ENCODE measurements around the gene ZDHHC12. TPM values are rescaled to one million over a fixed set of nuclear protein-coding genes. Genes with fewer than 3 reads are reported as not detected.
"Not testable (repeated sequence)": the region's sequence is repeated elsewhere in the genome, so short reads cannot be mapped to it uniquely, and the experiment has no call there.

ZDHHC12 gene
- total RNA-seq, 1 donor from 2014 or later = 18.4 TPM

DNA sequence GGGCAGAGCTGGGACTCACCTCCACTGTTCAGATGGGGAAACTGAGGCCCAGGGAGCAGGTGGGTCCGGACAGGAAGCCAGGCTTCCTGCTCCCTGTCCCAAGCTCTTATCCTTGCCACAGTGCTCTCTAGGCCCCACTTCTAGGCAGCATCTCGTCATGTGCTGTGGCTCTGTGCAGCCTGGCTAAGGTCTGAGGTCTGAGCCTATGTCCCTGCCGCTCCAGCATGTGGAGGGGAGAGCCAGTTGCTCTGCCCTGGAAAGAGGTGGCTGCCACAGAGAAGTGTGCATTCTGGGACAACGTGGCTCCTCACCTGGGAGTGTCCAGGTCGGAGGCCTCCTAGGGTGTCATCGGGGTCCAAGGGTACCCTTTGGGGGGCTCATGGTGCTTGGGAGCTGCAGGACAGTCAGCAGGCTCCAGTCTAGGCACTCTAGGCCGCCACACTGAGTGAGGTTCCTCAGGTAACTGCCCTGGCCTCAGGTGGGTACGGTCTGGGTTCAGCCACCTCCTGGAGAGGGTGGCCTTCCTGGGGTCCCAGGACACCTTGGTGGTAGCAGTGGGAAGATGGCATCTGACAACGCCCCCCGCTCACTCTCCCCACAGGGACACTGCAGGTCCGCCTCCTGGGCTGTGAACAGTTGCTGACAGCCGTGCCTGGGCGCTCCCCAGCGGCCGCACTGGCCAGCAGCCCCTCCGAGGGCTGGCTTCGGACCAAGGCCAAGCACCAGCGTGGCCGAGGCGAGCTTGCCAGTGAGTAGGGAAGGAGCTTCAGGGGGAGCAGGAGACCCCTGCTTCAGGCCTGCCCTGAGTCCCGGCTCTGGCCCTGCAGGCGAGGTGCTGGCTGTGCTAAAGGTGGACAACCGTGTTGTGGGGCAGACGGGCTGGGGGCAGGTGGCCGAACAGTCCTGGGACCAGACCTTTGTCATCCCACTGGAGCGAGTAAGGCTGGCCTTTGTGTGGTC is 11.2 kb downstream of the ZDHHC12 start:
- no peak for DNase-seq (ENCODE audit: low spot score)

DNA sequence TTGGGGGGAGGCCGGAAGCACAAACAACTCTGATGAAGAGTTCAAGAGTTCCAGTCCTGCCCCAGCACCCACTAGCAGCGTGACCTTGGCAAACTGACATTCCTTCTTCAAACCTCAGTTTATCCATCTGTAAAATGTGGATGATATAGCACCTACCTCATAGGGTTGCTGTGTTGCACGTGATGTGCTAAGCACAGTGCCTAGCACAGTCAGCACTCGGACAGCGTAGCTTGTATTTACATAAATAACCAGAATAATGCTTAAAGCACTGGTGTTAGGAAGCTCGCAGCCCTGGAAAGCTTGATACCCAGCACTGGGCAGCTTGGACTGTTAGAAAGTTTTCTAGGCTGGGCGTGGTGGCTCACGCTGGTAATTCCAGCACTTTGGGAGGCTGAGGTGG is 16.5 kb downstream of the ZDHHC12 start:
- DNase-seq (ENCODE audit: low spot score) = no peak

DNA sequence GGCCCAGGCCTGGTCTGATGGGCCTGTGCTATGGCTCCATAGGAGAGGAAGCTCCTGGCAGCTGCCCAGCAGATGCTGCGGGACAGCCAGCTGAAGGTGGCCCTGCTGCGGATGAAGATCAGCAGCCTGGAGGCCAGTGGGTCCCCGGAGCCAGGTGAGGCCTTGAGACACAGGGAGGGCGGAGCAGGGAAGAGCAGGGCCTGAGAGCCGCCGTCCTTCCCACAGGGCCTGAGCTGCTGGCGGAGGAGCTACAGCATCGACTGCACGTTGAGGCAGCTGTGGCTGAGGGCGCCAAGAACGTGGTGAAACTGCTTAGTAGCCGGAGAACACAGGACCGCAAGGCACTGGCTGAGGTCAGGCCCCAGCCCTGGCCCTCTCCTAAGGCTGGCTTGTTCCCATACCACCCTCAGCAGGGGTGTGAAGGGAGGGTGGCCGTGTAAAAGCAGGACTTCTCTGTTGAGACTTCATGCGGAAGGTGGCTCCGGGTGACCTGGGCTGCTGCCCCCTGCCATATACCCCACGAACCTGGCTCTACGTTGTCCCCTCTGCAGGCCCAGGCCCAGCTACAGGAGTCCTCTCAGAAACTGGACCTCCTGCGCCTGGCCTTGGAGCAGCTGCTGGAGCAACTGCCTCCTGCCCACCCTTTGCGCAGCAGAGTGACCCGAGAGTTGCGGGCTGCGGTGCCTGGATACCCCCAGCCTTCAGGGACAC is 17.1 kb downstream of the ZDHHC12 start:
- no peak for DNase-seq (ENCODE audit: low spot score)

DNA sequence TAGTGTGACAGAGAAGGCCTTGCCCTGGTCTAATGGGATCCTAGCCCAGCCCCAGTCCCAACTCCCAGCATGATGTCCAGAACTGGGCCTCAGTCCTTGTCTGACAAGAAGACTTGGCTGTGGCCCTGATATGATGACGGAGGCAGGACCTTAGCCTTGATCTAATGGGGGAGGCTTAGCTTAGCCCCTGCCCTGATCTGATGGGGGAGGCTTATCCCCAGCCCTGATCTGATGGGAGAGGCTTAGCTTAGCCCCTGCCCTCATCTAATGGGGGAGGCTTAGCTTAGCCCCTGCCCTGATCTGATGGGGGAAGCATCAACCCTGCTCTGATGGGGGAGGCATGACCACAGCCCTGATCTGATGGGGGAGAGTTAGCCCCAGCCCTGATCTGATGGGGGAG is 17.9 kb downstream of the ZDHHC12 start:
- DNase-seq (ENCODE audit: low spot score) = no peak

DNA sequence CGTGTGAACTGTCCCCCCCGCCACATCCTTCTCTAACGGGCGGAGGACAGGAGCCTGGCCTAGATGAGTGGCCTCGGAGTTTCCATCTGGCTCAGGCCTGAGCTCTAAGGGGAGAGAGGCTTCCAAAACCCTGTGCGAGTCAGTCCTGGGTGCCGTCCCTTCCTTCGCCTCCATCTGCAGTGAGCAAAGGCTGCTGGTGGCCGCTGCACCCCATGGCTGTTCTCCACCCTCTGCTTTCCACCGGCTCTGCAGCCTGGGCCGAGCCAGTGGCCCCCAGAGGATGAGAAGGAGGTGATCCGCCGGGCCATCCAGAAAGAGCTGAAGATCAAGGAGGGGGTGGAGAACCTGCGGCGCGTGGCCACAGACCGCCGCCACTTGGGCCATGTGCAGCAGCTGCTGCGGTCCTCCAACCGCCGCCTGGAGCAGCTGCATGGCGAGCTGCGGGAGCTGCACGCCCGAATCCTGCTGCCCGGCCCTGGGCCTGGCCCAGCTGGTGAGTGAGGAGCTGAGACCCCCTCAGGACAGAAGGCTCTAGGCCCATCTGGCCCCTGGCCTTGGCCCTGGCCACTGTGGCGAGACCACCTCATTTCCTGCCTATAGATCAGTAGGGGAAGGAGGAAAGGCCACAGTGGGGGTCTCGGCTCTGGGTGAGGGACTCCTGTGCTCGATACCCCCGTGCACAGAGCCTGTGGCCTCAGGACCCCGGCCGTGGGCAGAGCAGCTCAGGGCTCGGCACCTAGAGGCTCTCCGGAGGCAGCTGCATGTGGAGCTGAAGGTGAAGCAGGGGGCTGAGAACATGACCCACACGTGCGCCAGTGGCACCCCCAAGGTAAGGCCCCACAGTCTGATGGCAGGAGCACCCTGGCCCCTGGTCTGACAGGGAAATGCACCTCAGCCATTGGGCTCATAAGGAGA is 18.6 kb downstream of the ZDHHC12 start:
- no peak for DNase-seq (ENCODE audit: low spot score)

DNA sequence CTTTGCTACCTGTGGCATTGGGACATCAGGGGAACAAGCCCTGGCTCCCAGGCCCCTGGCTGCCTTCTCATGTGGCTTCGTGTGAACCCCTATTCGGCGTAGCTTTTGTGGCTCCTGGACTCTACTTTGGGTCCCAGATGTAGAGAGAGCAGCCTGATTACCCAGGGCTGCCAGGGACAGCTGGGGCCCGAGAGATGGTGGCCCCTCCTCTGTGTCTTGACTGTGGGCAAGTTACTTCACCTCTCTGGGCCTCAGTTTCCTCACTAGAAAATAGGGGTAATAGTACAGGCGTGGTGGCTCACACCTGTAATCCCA is 19.6 kb downstream of the ZDHHC12 start:
- DNase-seq (ENCODE audit: low spot score) = no peak

DNA sequence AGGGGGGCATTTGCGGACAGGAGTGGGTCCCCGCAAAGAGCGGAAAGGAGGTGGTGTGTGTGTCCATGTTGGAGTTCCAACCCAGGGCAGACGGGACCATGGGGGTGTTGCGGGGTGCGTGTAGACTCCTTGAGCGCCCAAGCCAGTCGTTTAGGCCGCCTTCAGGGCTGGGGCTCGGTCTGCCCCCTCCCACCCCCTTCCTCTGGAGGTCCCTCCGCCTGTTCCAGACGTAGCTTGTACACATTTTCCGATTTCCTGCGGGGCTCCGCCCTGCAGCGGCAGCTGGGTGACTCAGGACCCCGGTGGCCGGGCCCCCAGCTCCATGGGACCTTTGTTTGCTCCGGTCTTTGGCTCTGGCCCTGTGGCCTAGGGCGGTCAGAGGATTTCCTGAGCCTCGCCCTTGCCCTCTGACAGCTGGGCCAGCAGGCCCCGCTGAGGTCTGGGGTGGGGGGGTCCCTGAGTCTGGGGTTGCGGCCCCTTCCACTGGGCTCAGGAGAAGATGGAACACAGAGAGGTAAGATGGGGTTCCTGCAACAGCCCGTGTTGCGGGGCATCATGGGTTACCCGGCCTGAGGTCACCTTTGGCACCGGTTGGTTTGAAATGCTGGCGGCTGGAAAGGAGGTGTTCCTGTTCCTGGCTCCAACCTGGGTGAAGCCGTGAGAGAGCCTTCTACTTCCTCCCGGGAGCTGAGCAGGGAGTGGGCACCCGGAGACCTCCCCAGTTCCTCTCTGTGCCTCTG is 20.1 kb downstream of the ZDHHC12 start:
- no peak for DNase-seq (ENCODE audit: low spot score)

DNA sequence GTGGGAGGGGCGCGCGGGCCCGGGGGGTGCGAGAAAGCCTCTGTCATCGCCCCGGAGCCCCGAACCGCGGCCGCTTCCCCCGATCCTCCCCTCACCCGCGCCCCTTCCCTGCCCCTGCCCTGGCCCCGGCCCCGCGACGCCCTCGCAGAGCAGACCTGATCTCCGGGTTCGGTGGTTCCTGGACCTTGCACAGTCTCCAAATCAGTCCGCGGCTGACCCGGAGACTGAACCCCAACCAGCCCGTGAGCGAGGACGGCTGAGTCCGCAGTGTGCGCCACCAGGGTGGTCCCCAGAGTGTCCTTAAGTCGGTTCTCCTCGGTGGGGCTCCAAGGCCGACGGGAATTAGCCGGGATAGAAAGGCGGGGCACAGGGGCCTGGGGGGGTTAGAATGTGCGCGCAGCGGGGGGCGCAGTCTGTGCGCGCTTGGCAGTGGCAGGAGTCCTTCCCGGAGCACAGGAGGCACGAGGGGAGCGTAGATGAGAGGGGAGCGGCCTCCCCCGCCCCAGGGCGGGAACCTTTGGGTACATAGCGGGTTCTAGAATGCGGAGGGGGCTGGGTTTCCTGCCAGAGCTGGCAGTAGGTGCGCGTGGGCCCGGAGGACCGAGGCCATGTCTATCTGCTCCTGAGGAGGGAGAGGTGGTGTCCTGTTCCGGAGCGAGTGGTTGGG is 20.8 kb downstream of the ZDHHC12 start:
- DNase-seq (ENCODE audit: low spot score) = peak; percentile 89

DNA sequence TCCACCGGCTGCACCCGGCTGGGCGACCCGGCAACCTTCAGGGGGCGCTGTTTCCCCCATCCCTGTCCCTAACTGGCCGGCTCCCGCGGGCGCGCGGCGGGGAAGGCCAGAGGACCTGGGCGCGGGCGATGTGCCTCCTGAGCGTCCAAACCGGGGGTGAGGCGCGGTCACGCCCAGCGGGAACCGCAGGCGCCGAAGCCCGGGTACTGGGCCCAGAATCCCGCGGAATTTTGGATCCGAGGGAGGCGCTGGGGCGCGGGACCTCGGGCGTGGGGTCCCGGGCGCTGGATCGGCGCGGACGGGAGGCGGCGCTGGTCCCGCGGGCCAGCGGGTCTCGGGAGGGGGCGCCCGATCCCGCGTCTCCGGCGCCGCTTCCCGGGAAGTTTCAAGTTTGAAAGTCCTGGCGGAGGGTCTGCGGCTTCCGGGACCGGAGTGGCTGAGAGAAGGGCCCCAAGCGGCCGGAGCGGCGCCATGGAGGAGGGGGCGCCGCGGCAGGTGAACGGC is 21.4 kb downstream of the ZDHHC12 start, which contains the start of gene PKN3:
PKN3 (plus strand) TSS at position 59 of the 504 bp plus-strand sequence; CDS start at position 472, 413 bp downstream.
- DNase-seq (ENCODE audit: low spot score) = peak; percentile 97

DNA sequence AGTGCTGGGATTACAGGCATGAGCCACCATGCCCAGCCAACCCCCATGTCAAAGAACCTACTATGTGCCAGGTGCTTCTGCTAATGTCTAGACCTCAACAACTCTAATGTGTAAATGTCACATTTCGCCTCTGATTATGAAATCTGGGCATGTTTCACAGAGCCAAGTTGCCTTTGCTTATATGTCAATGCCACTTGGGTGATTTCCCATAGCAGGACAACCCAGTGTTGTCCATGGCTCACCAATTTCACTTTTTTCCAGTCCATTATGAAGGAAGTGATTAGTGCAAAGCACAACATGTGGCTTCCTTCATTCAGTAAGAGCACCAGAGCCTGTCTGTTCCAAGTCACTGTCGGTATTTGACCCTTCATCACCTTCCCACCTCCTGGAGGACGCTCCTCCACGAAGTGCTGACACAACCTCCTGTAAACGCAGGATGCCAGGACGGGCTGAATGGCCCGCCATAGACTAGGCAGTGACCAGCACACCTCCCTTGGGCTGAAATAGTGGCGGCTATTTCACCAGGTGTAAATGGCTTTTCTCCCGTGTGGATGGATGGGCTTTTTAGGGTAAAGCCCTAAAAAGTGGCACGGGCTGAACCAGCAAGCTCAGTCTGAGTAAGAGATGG is 22.6 kb downstream of the ZDHHC12 start:
- peak; percentile 47 for DNase-seq (ENCODE audit: low spot score)

DNA sequence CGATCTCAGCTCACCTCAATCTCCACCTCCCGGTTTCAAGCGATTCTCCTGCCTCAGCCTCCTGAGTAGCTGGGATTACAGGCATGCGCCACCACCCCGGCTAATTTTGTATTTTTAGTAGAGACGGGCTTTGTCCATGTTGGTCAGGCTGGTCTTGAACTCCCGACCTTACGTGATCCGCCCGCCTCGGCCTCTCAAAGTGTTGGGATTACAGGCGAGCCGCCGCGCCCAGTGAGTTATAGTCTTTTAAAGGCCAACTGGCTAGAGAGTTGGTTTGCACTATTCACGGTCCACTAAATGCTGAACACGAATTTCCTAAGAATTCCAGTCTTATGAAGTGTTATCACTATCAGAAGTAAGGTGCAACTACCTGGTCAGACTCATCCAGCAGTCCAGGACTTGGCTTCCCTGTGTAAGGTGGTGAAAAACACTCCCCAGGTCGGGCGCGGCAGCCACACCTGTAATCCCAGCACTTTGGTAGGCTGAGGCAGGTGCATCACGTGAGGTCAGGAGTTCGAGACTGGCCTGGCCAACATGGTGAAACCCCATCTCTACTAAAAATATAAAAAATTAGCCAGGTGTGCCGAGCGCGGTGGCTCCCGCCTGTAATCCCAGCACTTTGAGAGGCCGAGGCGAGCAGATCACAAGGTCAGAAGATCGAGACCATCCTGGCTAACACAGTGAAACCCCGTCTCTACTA is 24.7 kb downstream of the ZDHHC12 start:
- DNase-seq (ENCODE audit: low spot score) = peak; percentile 64

DNA sequence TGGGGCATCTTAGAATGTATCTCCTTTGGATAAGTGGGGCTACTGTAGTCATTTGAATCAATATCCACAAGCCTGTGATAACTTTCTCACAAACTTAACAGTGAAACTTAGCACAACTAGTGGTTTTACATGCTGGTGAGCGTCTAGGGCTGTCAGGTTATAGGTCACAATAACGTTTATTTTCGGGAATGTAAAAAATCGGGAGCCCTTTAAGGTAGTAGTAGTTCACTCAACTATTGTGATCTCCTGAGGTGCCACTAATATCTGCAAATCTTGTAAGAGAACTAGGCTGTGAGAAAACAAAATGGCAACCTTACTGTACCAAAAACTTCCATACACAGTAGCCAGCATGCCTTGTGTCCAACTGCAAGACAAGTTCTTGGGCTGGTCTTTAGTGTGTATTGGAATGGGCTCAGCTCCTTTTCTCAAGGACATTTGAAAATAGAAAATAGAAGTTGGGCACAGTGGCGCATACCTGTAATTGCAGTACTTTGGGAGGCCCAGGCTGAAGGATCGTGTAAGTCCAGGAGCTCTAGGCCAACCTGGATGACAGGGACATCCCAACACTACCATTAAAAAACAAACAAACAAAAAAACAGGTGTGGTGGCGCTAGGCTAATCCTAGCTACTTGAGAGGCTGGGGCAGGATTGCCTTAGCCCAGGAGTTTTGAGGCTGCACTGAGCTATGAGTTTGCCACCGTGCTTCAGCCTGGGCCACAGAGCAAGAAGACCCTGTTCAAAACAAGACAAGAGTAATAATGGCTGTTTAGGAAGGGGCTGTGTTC is 26.8 kb downstream of the ZDHHC12 start:
- DNase-seq (ENCODE audit: low spot score) = peak; percentile 41

DNA sequence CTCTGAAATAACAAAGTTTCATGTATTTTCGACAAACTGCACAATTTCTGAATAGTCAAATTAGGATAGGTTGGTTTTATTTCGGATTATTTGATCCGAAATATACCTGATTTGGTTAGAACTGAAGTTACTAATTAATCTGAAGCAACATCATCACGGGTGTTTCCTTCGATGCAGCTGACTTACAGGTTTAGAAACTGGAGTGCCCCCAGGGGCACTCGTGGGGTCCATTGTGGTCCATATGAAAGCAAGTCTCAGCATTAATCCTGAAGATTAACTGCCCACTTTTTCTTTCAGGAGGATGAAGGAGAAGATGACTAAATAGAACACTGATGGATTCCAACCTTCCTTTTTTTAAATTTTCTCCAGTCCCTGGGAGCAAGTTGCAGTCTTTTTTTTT is 29.6 kb downstream of the ZDHHC12 start:
- no peak for DNase-seq (ENCODE audit: low spot score)

DNA sequence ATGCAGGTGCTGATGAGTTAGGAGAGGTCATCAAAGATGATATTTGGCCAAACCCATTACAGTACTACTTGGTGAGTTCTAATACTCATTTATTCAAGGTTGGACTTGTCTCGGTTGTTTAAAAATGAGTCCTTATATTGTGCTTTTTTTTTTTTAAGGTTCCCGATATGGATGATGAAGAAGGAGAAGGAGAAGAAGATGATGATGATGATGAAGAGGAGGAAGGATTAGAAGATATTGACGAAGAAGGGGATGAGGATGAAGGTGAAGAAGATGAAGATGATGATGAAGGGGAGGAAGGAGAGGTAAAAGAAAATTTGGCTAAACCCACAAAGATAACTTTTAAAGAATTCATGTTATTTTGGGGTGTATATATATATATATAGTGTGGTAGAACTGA is 30.2 kb downstream of the ZDHHC12 start:
- not testable (repeated sequence) for DNase-seq (ENCODE audit: low spot score)

DNA sequence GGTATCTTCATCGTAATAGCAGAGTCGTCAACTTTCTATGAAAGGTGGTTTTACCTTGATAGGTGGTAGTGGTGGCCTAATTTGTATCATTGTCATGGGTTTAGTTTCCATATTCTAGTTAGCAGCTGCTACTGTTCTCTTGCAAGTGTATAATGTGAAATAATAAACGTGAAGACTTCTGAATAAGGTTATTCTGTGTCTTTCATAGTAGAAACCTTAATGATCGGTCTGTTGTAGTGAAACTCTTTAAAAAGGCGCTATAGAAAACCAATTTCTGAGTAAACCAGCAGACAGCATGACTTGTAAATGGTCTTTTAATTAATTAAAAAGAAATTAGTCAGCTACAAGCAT is 33.3 kb downstream of the ZDHHC12 start:
- no peak for DNase-seq (ENCODE audit: low spot score)

DNA sequence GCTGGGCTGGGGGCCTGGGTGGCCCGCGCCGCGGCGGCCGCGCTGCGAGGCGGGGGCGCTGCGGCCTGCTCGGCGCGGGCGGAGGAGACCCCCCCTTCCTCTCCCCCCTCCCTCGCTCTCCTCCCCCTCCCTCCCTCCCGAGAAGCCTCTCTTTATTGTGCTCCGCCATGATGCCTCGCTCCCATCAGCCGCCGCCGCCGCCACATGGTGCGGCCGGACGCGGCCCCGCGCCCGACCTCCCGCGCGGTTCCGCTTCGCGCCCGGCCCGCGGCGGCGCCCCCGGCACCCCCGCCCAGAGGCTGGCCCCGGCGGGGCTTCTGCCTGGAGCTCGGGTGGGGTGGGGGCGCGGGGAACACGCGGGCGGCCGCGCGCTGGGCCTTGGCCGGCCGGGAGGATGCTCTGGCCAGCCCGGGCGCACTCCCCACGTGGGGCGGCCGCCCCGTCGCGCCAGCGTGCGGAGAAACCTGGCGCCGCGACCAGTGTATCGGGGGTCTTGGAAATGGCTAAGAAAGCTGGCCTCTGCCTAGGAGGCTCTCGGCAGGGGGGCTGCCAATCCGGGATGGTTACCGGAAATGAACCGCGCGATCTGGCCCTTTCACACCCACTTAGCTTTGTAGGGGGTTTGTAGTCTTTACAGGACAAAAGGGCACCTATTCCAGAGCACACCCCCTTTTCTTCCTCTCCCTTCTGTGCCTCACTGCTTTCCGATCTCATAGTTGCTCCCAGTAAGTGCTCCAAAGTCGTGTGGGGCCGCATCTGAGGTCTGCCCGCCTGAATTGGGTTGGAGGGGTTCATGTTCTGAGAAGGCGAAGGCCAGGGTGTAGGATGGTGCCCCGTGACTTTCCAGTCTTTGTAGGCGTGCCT is 33.9 kb downstream of the ZDHHC12 start:
- no peak for DNase-seq (ENCODE audit: low spot score)

DNA sequence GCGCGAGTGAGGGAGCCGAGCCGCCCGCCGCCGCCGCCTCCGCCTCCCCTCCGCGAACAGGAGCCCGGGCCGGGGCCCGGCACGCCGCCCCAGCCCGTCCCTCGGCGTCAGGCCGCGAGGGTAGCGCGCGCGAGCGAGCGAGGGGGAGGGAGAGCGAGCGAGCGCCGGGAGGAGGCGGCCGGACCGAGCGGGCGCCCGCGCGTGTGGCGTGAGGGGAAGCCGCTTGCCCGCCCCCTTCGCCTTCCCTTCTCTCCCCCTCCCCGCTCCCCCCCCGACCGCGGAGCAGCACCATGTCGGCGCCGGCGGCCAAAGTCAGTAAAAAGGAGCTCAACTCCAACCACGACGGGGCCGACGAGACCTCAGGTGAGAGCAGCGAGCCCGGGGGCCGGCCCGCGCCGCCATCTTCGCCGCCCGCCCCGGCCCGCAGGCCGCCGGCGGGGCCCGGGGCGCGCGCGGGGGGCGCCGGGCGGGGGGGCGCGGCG is 34.6 kb downstream of the ZDHHC12 start:
- no peak for DNase-seq (ENCODE audit: low spot score)
